IMR-90 (cell line): ENCODE results near the gene HDDC3. TPM values are rescaled to one million over a fixed set of nuclear protein-coding genes. Genes with fewer than 3 reads are reported as not detected.

Experiments
- ATAC-seq: fragments of 200-7000 bp; cut with Tn5 transposase; 2 replicates; pipeline ENCODE4 v1.9.1; 2020; ENCODE audit warnings: low read depth, mild to moderate bottlenecking, moderate library complexity
- BruUV-seq: library from RNA; stranded (reverse); fragments of 400-500 nt; replicated peaks from 2 replicates; lab custom pipeline; 2021; lab: Mats Ljungman, UMichigan
- CTCF ChIA-PET: fragments of 300-600 bp; formaldehyde crosslinking; extraction: SDS; loops from one replicate; lab custom pipeline; 2021; ENCODE audit warnings: antibody characterized with exemption; lab: Yijun Ruan, JAX
- POLR2A ChIA-PET: fragments of 300-600 bp; sonication (Branson Sonifier 250); formaldehyde crosslinking; loops from one replicate; lab custom pipeline; 2022; ENCODE audit warnings: antibody characterized with exemption; ENCODE audit not compliant: unreplicated experiment; lab: Charles Lee
- DNase-seq: peaks from one replicate; pipeline ENCODE4 v3.0.0; 2013
- H2AFZ ChIP-seq: replicated peaks from 2 replicates; pipeline ENCODE3; 2013; ENCODE audit warnings: low read length, mild to moderate bottlenecking; ENCODE audit not compliant: poor library complexity
- H2AK5ac ChIP-seq: 2 replicates; pipeline ENCODE4 v1.6.1; 2013; ENCODE audit warnings: low read depth, low read length, inconsistent platforms
- H2AK9ac ChIP-seq: replicated peaks from 2 replicates; pipeline ENCODE3; 2013; ENCODE audit warnings: mild to moderate bottlenecking, low read depth, low read length, moderate library complexity; ENCODE audit not compliant: poor library complexity
- H2BK120ac ChIP-seq: 2 replicates; pipeline ENCODE4 v1.6.1; 2013; ENCODE audit warnings: low read depth, low read length, inconsistent platforms
- H2BK15ac ChIP-seq: 3 replicates; pipeline ENCODE4 v1.6.1; 2013; ENCODE audit warnings: low read depth, low read length, inconsistent platforms
- H2BK20ac ChIP-seq: 2 replicates; pipeline ENCODE4 v1.6.1; 2013; ENCODE audit warnings: low read depth, mild to moderate bottlenecking, inconsistent platforms, low read length, moderate library complexity
- H2BK5ac ChIP-seq: 2 replicates; pipeline ENCODE4 v1.6.1; 2013; ENCODE audit warnings: mild to moderate bottlenecking, low read depth, low read length, inconsistent platforms; ENCODE audit not compliant: poor library complexity, severe bottlenecking
- H3K14ac ChIP-seq: replicated peaks from 2 replicates; pipeline ENCODE4 v1.6.1; 2013; ENCODE audit warnings: low read depth, low read length, inconsistent platforms
- H3K18ac ChIP-seq: 2 replicates; pipeline ENCODE4 v1.6.1; 2013; ENCODE audit warnings: low read depth, low read length, control low read depth
- H3K23ac ChIP-seq: 2 replicates; pipeline ENCODE4 v1.6.1; 2013; ENCODE audit warnings: low read depth, low read length, inconsistent platforms
- H3K27ac ChIP-seq: 2 replicates; pipeline ENCODE4 v1.5.1; 2013; ENCODE audit warnings: mild to moderate bottlenecking, control low read depth, low read length; ENCODE audit not compliant: insufficient read depth
- H3K27me3 ChIP-seq: 2 replicates; pipeline ENCODE4 v1.6.1; 2013; ENCODE audit warnings: low read length; ENCODE audit not compliant: control insufficient read depth, insufficient read depth
- H3K36me3 ChIP-seq: 2 replicates; pipeline ENCODE4 v1.6.1; 2013; ENCODE audit warnings: low read length, mixed read lengths; ENCODE audit not compliant: control insufficient read depth, insufficient read depth
- H3K4ac ChIP-seq: 2 replicates; pipeline ENCODE4 v1.6.1; 2013; ENCODE audit warnings: low read depth, low read length, inconsistent platforms
- H3K4me1 ChIP-seq: 2 replicates; pipeline ENCODE4 v1.6.1; 2013; ENCODE audit warnings: low read length, mixed read lengths; ENCODE audit not compliant: control insufficient read depth, insufficient read depth
- H3K4me2 ChIP-seq: 2 replicates; pipeline ENCODE4 v1.6.1; 2013; ENCODE audit warnings: low read depth, mild to moderate bottlenecking, control low read depth, low read length, moderate library complexity
- H3K4me3 ChIP-seq: 2 replicates; pipeline ENCODE4 v1.5.1; 2013; ENCODE audit warnings: low read depth, mild to moderate bottlenecking, control low read depth, low read length, moderate library complexity; ENCODE audit not compliant: insufficient read depth
- H3K56ac ChIP-seq: 2 replicates; pipeline ENCODE4 v1.6.1; 2013; ENCODE audit warnings: low read length, inconsistent platforms; ENCODE audit not compliant: insufficient read depth; ENCODE audit errors: extremely low read depth
- H3K79me1 ChIP-seq, 2 experiments: 2 replicates each; pipeline ENCODE4 v1.6.1; 2013; ENCODE audit warnings: low read length in 2 of 2, inconsistent platforms in 1 of 2, low read depth in 1 of 2
- H3K9ac ChIP-seq: 2 replicates; pipeline ENCODE4 v1.6.1; 2013; ENCODE audit warnings: low read depth, low read length, control low read depth
- H3K9me1 ChIP-seq: 2 replicates; pipeline ENCODE4 v1.6.1; 2013; ENCODE audit warnings: low read length, inconsistent platforms; ENCODE audit not compliant: insufficient read depth
- H3K9me3 ChIP-seq: 2 replicates; pipeline ENCODE4 v1.6.1; 2013; ENCODE audit warnings: low read length; ENCODE audit not compliant: control insufficient read depth, insufficient read depth
- H4K20me1 ChIP-seq: 2 replicates; pipeline ENCODE4 v1.6.1; 2013; ENCODE audit warnings: low read length, inconsistent platforms; ENCODE audit not compliant: insufficient read depth
- H4K5ac ChIP-seq: 2 replicates; pipeline ENCODE4 v1.6.1; 2013; ENCODE audit warnings: mild to moderate bottlenecking, low read depth, low read length, control low read depth
- H4K8ac ChIP-seq, 2 experiments: 2 replicates each; pipeline ENCODE4 v1.6.1; 2013; ENCODE audit warnings: low read depth in 2 of 2, low read length in 2 of 2, control low read depth in 1 of 2, inconsistent platforms in 1 of 2
- H4K91ac ChIP-seq: 2 replicates; pipeline ENCODE4 v1.6.1; 2013; ENCODE audit warnings: low read depth, low read length, inconsistent platforms; ENCODE audit not compliant: insufficient read depth
- BHLHE40 ChIP-seq: fragments of 150-350 bp; IDR thresholded peaks from 2 replicates; pipeline ENCODE4 v1.6.1; 2016; ENCODE audit warnings: mild to moderate bottlenecking, low read depth, low read length
- CEBPB ChIP-seq: IDR thresholded peaks from 2 replicates; pipeline ENCODE4 v1.6.1; 2012; ENCODE audit warnings: low read depth, low read length, improper control_type of control experiment
- FOS ChIP-seq: fragments of 150-350 bp; IDR thresholded peaks from 2 replicates; pipeline ENCODE4 v1.6.1; 2016; ENCODE audit warnings: low read depth, low read length
- MAZ ChIP-seq: IDR thresholded peaks from 2 replicates; pipeline ENCODE4 v1.6.1; 2012; ENCODE audit warnings: low read depth, mild to moderate bottlenecking, low read length, improper control_type of control experiment, moderate library complexity, borderline replicate concordance
- MXI1 ChIP-seq: IDR thresholded peaks from 2 replicates; pipeline ENCODE4 v1.6.1; 2012; ENCODE audit warnings: low read depth, mild to moderate bottlenecking, low read length, moderate library complexity, borderline replicate concordance
- NFE2L2 ChIP-seq: fragments of 150-350 bp; IDR thresholded peaks from 2 replicates; pipeline ENCODE4 v1.6.1; 2016; ENCODE audit warnings: low read depth, mild to moderate bottlenecking, low read length
- POLR2A ChIP-seq: IDR thresholded peaks from 2 replicates; pipeline ENCODE4 v1.6.1; 2012; ENCODE audit warnings: mild to moderate bottlenecking, low read depth, low read length
- RAD21 ChIP-seq: IDR thresholded peaks from 2 replicates; pipeline ENCODE4 v1.6.1; 2012; ENCODE audit warnings: low read length, improper control_type of control experiment
- RCOR1 ChIP-seq: IDR thresholded peaks from 2 replicates; pipeline ENCODE4 v1.6.1; 2012; ENCODE audit warnings: mild to moderate bottlenecking, low read length, improper control_type of control experiment; ENCODE audit not compliant: insufficient replicate concordance
- RFX5 ChIP-seq: IDR thresholded peaks from 2 replicates; pipeline ENCODE4 v1.8.0; 2012; ENCODE audit warnings: low read depth, mild to moderate bottlenecking, low read length, moderate library complexity
- SMC3 ChIP-seq: fragments of 150-350 bp; IDR thresholded peaks from 2 replicates; pipeline ENCODE4 v1.6.1; 2016; ENCODE audit warnings: low read depth, mild to moderate bottlenecking, antibody characterized with exemption, low read length, moderate library complexity
- WGBS, 2 experiments: methylation state at CpG; one replicate each; pipeline versions ENCODE4 v1.1.5 to v1.1.7; 2013; ENCODE audit warnings: missing lambda C conversion rate in 2 of 2; ENCODE audit not compliant: insufficient read length in 1 of 2; ENCODE audit errors: extremely low coverage in 2 of 2; 5-methylcytosine and 5-hydroxymethylcytosine counted together
- dilution Hi-C: fragments of 300-500 bp; cut with HindIII; formaldehyde crosslinking; loops from one replicate; pipeline ENCODE4 v1.14.3; 2018; ENCODE audit warnings: low sequenced_read_pairs; ENCODE audit not compliant: unreplicated experiment
- in situ Hi-C: fragments of 300-500 bp; cut with MboI; formaldehyde crosslinking; loops from 3 replicates; pipeline ENCODE4 v1.14.3; 2019; ENCODE audit warnings: low sequenced_read_pairs, inconsistent platforms, mixed read lengths
- intact Hi-C: fragments of 100-400 bp; cut with micrococcal nuclease; formaldehyde crosslinking; loops from 2 replicates; pipeline ENCODE4 v1.10.0; 2022
- polyA plus RNA-seq, 3 experiments: library from polyadenylated mRNA; depleted of rRNA; stranded (reverse); fragments of >200 nt; gene quantifications; 2 replicates each; pipeline ENCODE4 v1.2.3, GENCODE V29; 2012; ENCODE audit warnings: low replicate concordance in 1 of 3
- total RNA-seq: library from RNA; depleted of rRNA; stranded (reverse); fragments of >200 nt; gene quantifications from 2 replicates; pipeline ENCODE4 v1.2.3, GENCODE V29; 2012
- TF ChIP-seq, protein P1 (sequence below): conservative IDR thresholded peaks from 2 replicates; pipeline ENCODE4 v1.5.1; 2012; ENCODE audit warnings: mild to moderate bottlenecking, low read depth, low read length, improper control_type of control experiment
- TF ChIP-seq, protein P2 (sequence below): fragments of 150-350 bp; IDR thresholded peaks from 2 replicates; pipeline ENCODE4 v1.6.1; 2016; ENCODE audit warnings: low read depth, mild to moderate bottlenecking, low read length, moderate library complexity, borderline replicate concordance

HDDC3 gene
- total and polyA plus RNA-seq, 2 of the 4 experiments (the other 2 are of a cell fraction) = 7.9 to 10.7 TPM

DNA sequence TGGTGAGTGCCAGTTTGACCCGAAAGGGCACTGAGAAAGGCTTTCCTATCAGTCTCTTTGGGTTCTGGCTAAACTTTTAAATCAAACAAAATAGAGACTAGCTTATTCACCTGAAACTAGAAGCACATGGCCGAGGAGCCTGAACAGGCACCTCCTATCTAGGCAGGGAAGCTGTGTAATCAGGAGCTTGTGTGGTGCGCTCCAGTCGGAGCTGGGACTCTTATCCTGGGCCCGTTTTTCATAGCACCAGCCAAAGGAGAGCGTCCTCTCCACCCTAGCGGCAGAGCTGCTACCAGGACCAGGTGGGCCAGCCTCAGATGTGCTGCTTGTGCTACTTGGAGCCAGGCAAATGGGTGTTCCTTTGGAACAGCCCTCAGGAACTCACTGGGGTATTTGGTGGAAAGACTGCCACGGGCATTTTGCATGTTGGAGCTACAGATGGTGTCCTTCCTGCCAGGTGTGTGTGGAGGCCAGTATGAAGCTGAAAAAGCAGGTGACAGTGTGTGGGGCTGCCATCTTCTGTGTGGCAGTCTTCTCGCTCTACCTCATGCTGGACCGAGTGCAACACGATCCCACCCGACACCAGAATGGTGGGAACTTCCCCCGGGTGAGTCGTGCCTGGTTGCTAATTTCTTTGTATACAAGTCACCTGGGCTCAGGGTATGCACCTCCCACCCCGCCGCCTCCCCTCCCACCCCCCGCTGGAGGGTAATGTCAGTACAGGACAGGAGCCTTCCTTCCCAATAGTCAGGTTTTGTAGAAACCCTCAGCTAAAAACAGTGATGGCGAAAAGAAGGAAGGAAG lies 28.4 kb downstream of the HDDC3 start:
- Histone ChIP-seq H3K23ac (peak overlapping the region; percentile 77), H4K91ac (no peak overlapping the region), H3K9me1 (no peaks in the 10 kb centered on the region), H2BK15ac (no peak overlapping the region), H3K36me3 (peaks cover 18% of the 10 kb centered on the region; the same call in 1 of the 2 replicates), H3K4me3 (peak overlapping the region; percentile 56), H2AK5ac (no peak overlapping the region), H2BK20ac (no peak overlapping the region), H3K27ac (no peak overlapping the region), H3K18ac (no peak overlapping the region), H3K14ac (0 out of 2 replicates have a peak overlapping the region, but pooled peaks have one; percentile 37), H3K9ac (peak overlapping the region; percentile 57), H3K4me1 (peaks cover 4% of the 10 kb centered on the region; the same call in 1 of the 2 replicates), H2AK9ac (no peak overlapping the region), H3K56ac (no peak overlapping the region), H4K20me1 (no peaks in the 10 kb centered on the region), H3K79me1 (peaks cover 0 to 13% of the 10 kb centered on the region in 2 experiments; a peak in 2 of 4 replicates), H4K8ac (no peak overlapping the region), H3K27me3 (no peaks in the 10 kb centered on the region), H2BK120ac (no peak overlapping the region), H3K4ac (no peak overlapping the region), H2BK5ac (no peak overlapping the region), H3K9me3 (no peaks in the 10 kb centered on the region), H2AFZ (peak overlapping the region; percentile 94), H3K4me2 (peak overlapping the region; percentile 97), H4K5ac (no peak overlapping the region)
- in situ Hi-C loops = no loop called here
- TF ChIP-seq RCOR1 = no peak
- no peak for TF ChIP-seq FOS
- no peak for TF ChIP-seq RFX5
- TF ChIP-seq SMC3 = no peak
- TF ChIP-seq MXI1 = no peak
- TF ChIP-seq RAD21 = no peak
- no peak for TF ChIP-seq BHLHE40
- TF ChIP-seq, protein P1, sequence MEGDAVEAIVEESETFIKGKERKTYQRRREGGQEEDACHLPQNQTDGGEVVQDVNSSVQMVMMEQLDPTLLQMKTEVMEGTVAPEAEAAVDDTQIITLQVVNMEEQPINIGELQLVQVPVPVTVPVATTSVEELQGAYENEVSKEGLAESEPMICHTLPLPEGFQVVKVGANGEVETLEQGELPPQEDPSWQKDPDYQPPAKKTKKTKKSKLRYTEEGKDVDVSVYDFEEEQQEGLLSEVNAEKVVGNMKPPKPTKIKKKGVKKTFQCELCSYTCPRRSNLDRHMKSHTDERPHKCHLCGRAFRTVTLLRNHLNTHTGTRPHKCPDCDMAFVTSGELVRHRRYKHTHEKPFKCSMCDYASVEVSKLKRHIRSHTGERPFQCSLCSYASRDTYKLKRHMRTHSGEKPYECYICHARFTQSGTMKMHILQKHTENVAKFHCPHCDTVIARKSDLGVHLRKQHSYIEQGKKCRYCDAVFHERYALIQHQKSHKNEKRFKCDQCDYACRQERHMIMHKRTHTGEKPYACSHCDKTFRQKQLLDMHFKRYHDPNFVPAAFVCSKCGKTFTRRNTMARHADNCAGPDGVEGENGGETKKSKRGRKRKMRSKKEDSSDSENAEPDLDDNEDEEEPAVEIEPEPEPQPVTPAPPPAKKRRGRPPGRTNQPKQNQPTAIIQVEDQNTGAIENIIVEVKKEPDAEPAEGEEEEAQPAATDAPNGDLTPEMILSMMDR = no peak
- no peak for TF ChIP-seq NFE2L2
- no peak for TF ChIP-seq MAZ
- TF ChIP-seq, protein P2, sequence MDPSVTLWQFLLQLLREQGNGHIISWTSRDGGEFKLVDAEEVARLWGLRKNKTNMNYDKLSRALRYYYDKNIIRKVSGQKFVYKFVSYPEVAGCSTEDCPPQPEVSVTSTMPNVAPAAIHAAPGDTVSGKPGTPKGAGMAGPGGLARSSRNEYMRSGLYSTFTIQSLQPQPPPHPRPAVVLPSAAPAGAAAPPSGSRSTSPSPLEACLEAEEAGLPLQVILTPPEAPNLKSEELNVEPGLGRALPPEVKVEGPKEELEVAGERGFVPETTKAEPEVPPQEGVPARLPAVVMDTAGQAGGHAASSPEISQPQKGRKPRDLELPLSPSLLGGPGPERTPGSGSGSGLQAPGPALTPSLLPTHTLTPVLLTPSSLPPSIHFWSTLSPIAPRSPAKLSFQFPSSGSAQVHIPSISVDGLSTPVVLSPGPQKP = no peak
- TF ChIP-seq CEBPB = no peak
- no peak for TF ChIP-seq POLR2A
- no peak for ATAC-seq
- dilution Hi-C loops = no loop called here
- no peak for DNase-seq
- ChIA-PET CTCF (interaction anchor here (0.6 to 1.2 kb wide), 3 partner anchors 18 to 20 kb away, joined by 3 to 5 read pairs (median 4); partner anchors contain the start of gene FES), POLR2A (no interaction called here)
- BruUV-seq = no TSS peak
- intact Hi-C loops = loop anchor here (2.0 kb wide), 1 partner anchor 31 kb away; the partner anchor contains the start of gene UNC45A
- 58% methylated on average over 12 of the region's 18 CpGs; no CpG with 5 or more reads in 1 of the 2 experiments for WGBS, 2 experiments
